ENCODE results near the gene RNU1-1. TPM values are rescaled to one million over a fixed set of nuclear protein-coding genes. Genes with fewer than 3 reads are reported as not detected.
"Not testable (repeated sequence)": the region's sequence is repeated elsewhere in the genome, so short reads cannot be mapped to it uniquely, and the experiment has no call there.

RNU1-1 gene
- total RNA-seq, 1 donor from 2014 or later, result under 0.01 TPM

GRCh38 chr1:16521288-16521583 lies 7.2 kb upstream of the RNU1-1 start:
- peak; percentile 4 for DNase-seq

- peak; percentile 55 for DNase-seq
Observed at GRCh38 chr1:16520435-16521287, 6.6 kb upstream of the RNU1-1 start.

GRCh38 chr1:16519255-16519951 lies 5.3 kb upstream of the RNU1-1 start:
- DNase-seq, result not testable (repeated sequence)

GRCh38 chr1:16518913-16519254 lies 4.8 kb upstream of the RNU1-1 start:
- not testable (repeated sequence) for DNase-seq

GRCh38 chr1:16516694-16517410 lies 2.8 kb upstream of the RNU1-1 start:
- DNase-seq, result not testable (repeated sequence)

- DNase-seq, result peak; percentile 90
Observed at GRCh38 chr1:16513412-16514106, 526 bp downstream of the RNU1-1 start.

- not testable (repeated sequence) for DNase-seq
Observed at GRCh38 chr1:16512624-16513411, 1.3 kb downstream of the RNU1-1 start.

- DNase-seq, result not testable (repeated sequence)
Observed at GRCh38 chr1:16511926-16512325, 2.2 kb downstream of the RNU1-1 start.

- DNase-seq, result peak; percentile 35
Observed at GRCh38 chr1:16508861-16509445, 5.1 kb downstream of the RNU1-1 start.

- DNase-seq, result not testable (repeated sequence)
Observed at GRCh38 chr1:16506364-16507136, 7.5 kb downstream of the RNU1-1 start.

- not testable (repeated sequence) for DNase-seq
Observed at GRCh38 chr1:16505870-16506269, 8.2 kb downstream of the RNU1-1 start.

GRCh38 chr1:16503494-16503893 lies 10.6 kb downstream of the RNU1-1 start:
- DNase-seq, result no peak

GRCh38 chr1:16501446-16501845 lies 12.6 kb downstream of the RNU1-1 start:
- DNase-seq, result not testable (repeated sequence)

- DNase-seq, result not testable (repeated sequence)
Observed at GRCh38 chr1:16500975-16501374, 13.1 kb downstream of the RNU1-1 start.

- DNase-seq, result not testable (repeated sequence)
Observed at GRCh38 chr1:16500466-16500865, 13.6 kb downstream of the RNU1-1 start.

GRCh38 chr1:16498573-16499413 lies 15.3 kb downstream of the RNU1-1 start:
- DNase-seq, result peak; percentile 88

- not testable (repeated sequence) for DNase-seq
Observed at GRCh38 chr1:16498047-16498446, 16.0 kb downstream of the RNU1-1 start.

GRCh38 chr1:16497474-16497904 lies 16.6 kb downstream of the RNU1-1 start:
- DNase-seq, result peak; percentile 29

GRCh38 chr1:16493731-16494130 lies 20.4 kb downstream of the RNU1-1 start:
- not testable (repeated sequence) for DNase-seq

- DNase-seq, result not testable (repeated sequence)
Observed at GRCh38 chr1:16492937-16493336, 21.1 kb downstream of the RNU1-1 start.
